GM18909 (cell line): ENCODE data around the gene DCC.
A peak's percentile ranks its signal among the peaks of the same experiment; 100 is the strongest.

Experiments used
- ATAC-seq: cut with Tn5 transposase; IDR thresholded peaks from one replicate; pipeline ENCODE4 v1.9.1; 2021; ENCODE audit warnings: mild to moderate bottlenecking; ENCODE audit not compliant: unreplicated experiment, poor library complexity

DCC gene

GRCh38 chr18:52570975-52571374 is 231.0 kb downstream of the DCC start:
- ATAC-seq: no peak

GRCh38 chr18:52572036-52573000 is 232.3 kb downstream of the DCC start:
- no peak for ATAC-seq

- no peak for ATAC-seq
Observed at GRCh38 chr18:52577795-52578194, 237.8 kb downstream of the DCC start.

GRCh38 chr18:52582061-52582460 is 242.1 kb downstream of the DCC start:
- no peak for ATAC-seq

GRCh38 chr18:52582516-52582915 is 242.5 kb downstream of the DCC start:
- ATAC-seq: no peak

- ATAC-seq: no peak
Observed at GRCh38 chr18:52588931-52589330, 248.9 kb downstream of the DCC start.

- no peak for ATAC-seq
Observed at GRCh38 chr18:52596748-52597435, 256.9 kb downstream of the DCC start.

GRCh38 chr18:52598921-52599320 is 258.9 kb downstream of the DCC start:
- ATAC-seq: no peak

GRCh38 chr18:52602820-52603219 is 262.8 kb downstream of the DCC start:
- ATAC-seq: no peak

- ATAC-seq: no peak
Observed at GRCh38 chr18:52605345-52605744, 265.3 kb downstream of the DCC start.

GRCh38 chr18:52607985-52608384 is 268.0 kb downstream of the DCC start:
- ATAC-seq: no peak

GRCh38 chr18:52610451-52611115 is 270.6 kb downstream of the DCC start:
- ATAC-seq: no peak

- ATAC-seq: no peak
Observed at GRCh38 chr18:52612406-52612805, 272.4 kb downstream of the DCC start.

- no peak for ATAC-seq
Observed at GRCh38 chr18:52615321-52615720, 275.3 kb downstream of the DCC start.

- ATAC-seq: peak; percentile 80
Observed at GRCh38 chr18:52615943-52616342, 275.9 kb downstream of the DCC start.

GRCh38 chr18:52617931-52618330 is 277.9 kb downstream of the DCC start:
- ATAC-seq: no peak

- ATAC-seq: no peak
Observed at GRCh38 chr18:52620926-52621439, 281.0 kb downstream of the DCC start.

GRCh38 chr18:52624702-52625101 is 284.7 kb downstream of the DCC start:
- no peak for ATAC-seq

- no peak for ATAC-seq
Observed at GRCh38 chr18:52636536-52636935, 296.5 kb downstream of the DCC start.

GRCh38 chr18:52648201-52648600 is 308.2 kb downstream of the DCC start:
- ATAC-seq: no peak

GRCh38 chr18:52652391-52652790 is 312.4 kb downstream of the DCC start:
- ATAC-seq: no peak
